MM.1S (cell line): ENCODE results near the gene HOXC6.

Experiments used
- DNase-seq: peaks from one replicate; pipeline ENCODE4 v3.0.0-alpha.2; 2015
- H2AFZ ChIP-seq: fragments of 300-600 bp; sonication (generic); 2 replicates; pipeline ENCODE4 v1.6.0; 2016; ENCODE audit warnings: antibody characterized with exemption, low read length
- H3F3A ChIP-seq: fragments of 300-600 bp; sonication (generic); 2 replicates; pipeline ENCODE4 v1.6.1; 2016; ENCODE audit warnings: mild to moderate bottlenecking, antibody characterized with exemption, low read length, moderate library complexity, mixed read lengths; ENCODE audit not compliant: insufficient read depth
- H3K27ac ChIP-seq: fragments of 300-600 bp; sonication (generic); 2 replicates; pipeline ENCODE4 v1.5.1; 2016; ENCODE audit warnings: mild to moderate bottlenecking, low read length
- H3K27me3 ChIP-seq: fragments of 300-600 bp; sonication (generic); replicated peaks from 2 replicates; pipeline ENCODE4 v1.6.0; 2016; ENCODE audit warnings: low read length; ENCODE audit not compliant: insufficient read depth
- H3K36me3 ChIP-seq: fragments of 300-600 bp; sonication (generic); replicated peaks from 2 replicates; pipeline ENCODE4 v1.6.1; 2016; ENCODE audit warnings: mild to moderate bottlenecking, low read length, mixed read lengths; ENCODE audit not compliant: insufficient read depth
- H3K4me1 ChIP-seq: fragments of 300-600 bp; sonication (generic); 2 replicates; pipeline ENCODE4 v1.6.1; 2016; ENCODE audit warnings: low read length, mixed read lengths
- H3K4me2 ChIP-seq: fragments of 300-600 bp; sonication (generic); 2 replicates; pipeline ENCODE4 v1.6.0; 2016; ENCODE audit warnings: low read depth, low read length
- H3K4me3 ChIP-seq: fragments of 300-600 bp; sonication (generic); 2 replicates; pipeline ENCODE4 v1.5.1; 2016; ENCODE audit warnings: low read length, mixed read lengths
- H3K79me2 ChIP-seq: fragments of 300-600 bp; sonication (generic); 2 replicates; pipeline ENCODE4 v1.6.1; 2016; ENCODE audit warnings: mixed run types, low read length, mixed read lengths
- H3K9ac ChIP-seq: fragments of 300-600 bp; sonication (generic); 2 replicates; pipeline ENCODE4 v1.6.1; 2016; ENCODE audit warnings: low read length, mixed read lengths
- H3K9me2 ChIP-seq: fragments of 300-600 bp; sonication (generic); replicated peaks from 2 replicates; pipeline ENCODE4 v1.6.1; 2016; ENCODE audit warnings: mild to moderate bottlenecking, low read length, mixed read lengths; ENCODE audit not compliant: insufficient read depth
- H3K9me3 ChIP-seq: fragments of 300-600 bp; sonication (generic); replicated peaks from 2 replicates; pipeline ENCODE4 v1.6.1; 2016; ENCODE audit warnings: mild to moderate bottlenecking, low read length, mixed read lengths; ENCODE audit not compliant: insufficient read depth
- H4K20me1 ChIP-seq: fragments of 300-600 bp; sonication (generic); 2 replicates; pipeline ENCODE4 v1.6.1; 2016; ENCODE audit warnings: mild to moderate bottlenecking, low read length, moderate library complexity, mixed read lengths; ENCODE audit not compliant: insufficient read depth
- EZH2 ChIP-seq: fragments of 300-600 bp; sonication (generic); optimal IDR thresholded peaks from 2 replicates; pipeline ENCODE3; 2017; ENCODE audit warnings: low read depth, mild to moderate bottlenecking, antibody characterized with exemption, low read length, mixed read lengths
- EZH2phosphoT487 ChIP-seq: fragments of 300-600 bp; sonication (generic); IDR thresholded peaks from 2 replicates; pipeline ENCODE4 v1.6.1; 2018; ENCODE audit warnings: antibody characterized with exemption, low read length
- TF ChIP-seq, protein P1 (sequence below): fragments of 300-600 bp; sonication (generic); IDR thresholded peaks from 2 replicates; pipeline ENCODE4 v1.5.1; 2016; ENCODE audit warnings: antibody characterized with exemption, low read length, mixed read lengths

HOXC6 gene

GRCh38 chr12:54011665-54012532, 16.3 kb upstream of the HOXC6 start:
- Histone ChIP-seq H3K9me2 (no peaks in the 10 kb centered on the region), H4K20me1 (no peaks in the 10 kb centered on the region), H3K36me3 (no peaks in the 10 kb centered on the region), H3K4me3 (no peak overlapping the region), H3K9ac (no peak overlapping the region), H3K9me3 (no peaks in the 10 kb centered on the region), H3K27me3 (peaks cover 95% of the 10 kb centered on the region), H3K79me2 (no peaks in the 10 kb centered on the region), H3K4me1 (no peaks in the 10 kb centered on the region), H3K4me2 (peak overlapping the region; percentile 35; the same call in 1 of the 2 replicates), H2AFZ (no peak overlapping the region), H3K27ac (no peak overlapping the region), H3F3A (no peaks in the 10 kb centered on the region)
- DNase-seq: no peak
- TF ChIP-seq, protein P1, sequence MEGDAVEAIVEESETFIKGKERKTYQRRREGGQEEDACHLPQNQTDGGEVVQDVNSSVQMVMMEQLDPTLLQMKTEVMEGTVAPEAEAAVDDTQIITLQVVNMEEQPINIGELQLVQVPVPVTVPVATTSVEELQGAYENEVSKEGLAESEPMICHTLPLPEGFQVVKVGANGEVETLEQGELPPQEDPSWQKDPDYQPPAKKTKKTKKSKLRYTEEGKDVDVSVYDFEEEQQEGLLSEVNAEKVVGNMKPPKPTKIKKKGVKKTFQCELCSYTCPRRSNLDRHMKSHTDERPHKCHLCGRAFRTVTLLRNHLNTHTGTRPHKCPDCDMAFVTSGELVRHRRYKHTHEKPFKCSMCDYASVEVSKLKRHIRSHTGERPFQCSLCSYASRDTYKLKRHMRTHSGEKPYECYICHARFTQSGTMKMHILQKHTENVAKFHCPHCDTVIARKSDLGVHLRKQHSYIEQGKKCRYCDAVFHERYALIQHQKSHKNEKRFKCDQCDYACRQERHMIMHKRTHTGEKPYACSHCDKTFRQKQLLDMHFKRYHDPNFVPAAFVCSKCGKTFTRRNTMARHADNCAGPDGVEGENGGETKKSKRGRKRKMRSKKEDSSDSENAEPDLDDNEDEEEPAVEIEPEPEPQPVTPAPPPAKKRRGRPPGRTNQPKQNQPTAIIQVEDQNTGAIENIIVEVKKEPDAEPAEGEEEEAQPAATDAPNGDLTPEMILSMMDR: no peak
- TF ChIP-seq EZH2phosphoT487 (no peak), EZH2 (no peak)

DNA sequence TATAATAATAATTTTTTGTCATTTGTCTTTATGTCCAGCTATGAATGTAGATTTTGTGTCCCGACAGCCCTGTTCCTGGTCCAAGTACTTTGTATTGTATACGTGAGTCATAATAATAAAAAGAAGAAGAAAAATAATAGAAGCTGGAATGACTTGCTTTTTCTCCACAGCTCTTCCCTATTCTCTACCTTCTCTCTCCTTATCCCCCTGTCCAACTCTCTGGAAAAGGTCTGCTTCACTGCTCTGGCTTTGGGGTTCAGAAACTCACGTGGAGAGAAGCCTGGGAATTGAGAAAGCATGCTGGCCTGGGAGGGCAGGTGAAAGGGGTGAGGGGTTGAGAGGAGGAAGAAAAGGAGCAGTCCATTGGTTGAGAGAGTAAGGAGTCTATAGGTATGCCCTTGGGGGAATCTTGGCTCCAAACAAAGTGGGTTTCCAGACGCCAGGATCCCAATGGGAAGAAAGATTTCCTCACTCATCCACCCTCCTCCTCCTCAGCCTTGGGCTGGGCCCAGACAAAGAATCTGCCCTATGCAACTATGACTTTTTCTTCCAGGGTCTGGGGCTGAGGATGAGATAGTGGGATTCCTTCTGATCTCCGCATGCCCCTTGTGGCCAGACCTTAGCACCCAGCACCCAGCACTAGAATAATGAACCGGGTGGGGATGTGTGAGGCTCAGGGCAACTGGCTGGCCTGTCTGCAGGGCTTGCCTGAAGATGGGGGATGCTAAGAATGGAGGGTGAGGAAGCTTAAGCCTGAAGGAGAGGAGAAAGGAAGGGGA, 15.4 kb upstream of the HOXC6 start:
- H3F3A ChIP-seq: no peaks in the 10 kb centered on the region
- TF ChIP-seq EZH2 (no peak), EZH2phosphoT487 (no peak)
- TF ChIP-seq, protein P1: no peak; the same call in 1 of the 2 replicates
- no peaks in the 10 kb centered on the region for H3K9me2 ChIP-seq
- no peak overlapping the region for H3K4me3 ChIP-seq
- no peak overlapping the region for H3K27ac ChIP-seq
- H2AFZ ChIP-seq: no peak overlapping the region
- no peaks in the 10 kb centered on the region for H3K79me2 ChIP-seq
- H3K27me3 ChIP-seq: peaks cover 93% of the 10 kb centered on the region
- H3K9me3 ChIP-seq: no peaks in the 10 kb centered on the region
- no peaks in the 10 kb centered on the region for H3K36me3 ChIP-seq
- no peak overlapping the region for H3K9ac ChIP-seq
- no peaks in the 10 kb centered on the region for H4K20me1 ChIP-seq
- H3K4me1 ChIP-seq: no peaks in the 10 kb centered on the region
- no peak overlapping the region for H3K4me2 ChIP-seq
- no peak for DNase-seq

DNA sequence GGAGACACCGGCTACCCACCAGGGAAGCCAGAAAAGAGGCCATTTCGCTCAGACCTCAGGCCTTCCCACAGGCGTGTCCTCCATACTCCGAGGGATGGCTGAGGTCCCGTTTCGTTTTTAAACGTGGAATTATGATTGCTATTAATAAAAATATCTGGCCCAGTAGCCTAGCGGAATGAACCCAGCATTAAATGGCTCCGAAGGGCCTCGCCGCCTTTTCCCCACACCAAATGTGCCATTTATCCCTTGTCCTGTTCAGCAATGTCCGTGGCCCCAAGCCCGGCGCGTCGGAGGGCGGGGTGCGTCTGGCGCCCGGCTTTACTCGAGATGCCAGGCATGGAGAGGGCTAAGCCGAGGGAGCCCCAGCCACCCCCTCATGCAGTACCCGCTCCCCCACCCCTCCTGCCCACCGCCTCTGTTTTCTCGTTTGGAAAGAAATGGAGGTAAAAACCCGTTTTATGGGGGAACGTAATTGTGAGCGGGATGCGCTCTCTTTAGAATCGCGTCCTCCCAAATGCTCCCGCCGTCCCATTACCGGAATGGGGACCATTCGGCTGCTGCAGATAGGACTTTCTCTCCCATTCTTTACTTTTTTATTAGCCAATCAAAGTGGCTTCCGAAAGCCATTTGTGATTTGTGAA, 13.7 kb upstream of the HOXC6 start:
- H3K79me2 ChIP-seq: no peaks in the 10 kb centered on the region
- DNase-seq: no peak
- H3K4me1 ChIP-seq: no peaks in the 10 kb centered on the region
- no peak overlapping the region for H3K4me3 ChIP-seq
- H3K9ac ChIP-seq: no peak overlapping the region
- no peak for TF ChIP-seq EZH2
- TF ChIP-seq, protein P1: no peak
- TF ChIP-seq EZH2phosphoT487: no peak
- no peaks in the 10 kb centered on the region for H3F3A ChIP-seq
- H3K27ac ChIP-seq: no peak overlapping the region
- H3K36me3 ChIP-seq: no peaks in the 10 kb centered on the region
- H3K4me2 ChIP-seq: no peak overlapping the region
- peaks cover 84% of the 10 kb centered on the region for H3K27me3 ChIP-seq
- H2AFZ ChIP-seq: no peak overlapping the region
- no peaks in the 10 kb centered on the region for H4K20me1 ChIP-seq
- no peaks in the 10 kb centered on the region for H3K9me3 ChIP-seq
- H3K9me2 ChIP-seq: no peaks in the 10 kb centered on the region
